ENCODE data around the gene LRRC71. TPM values are rescaled to one million over a fixed set of nuclear protein-coding genes. Genes with fewer than 3 reads are reported as not detected.

The LRRC71 gene
- total and polyA plus RNA-seq, 3 donors from 2014 or later = 17.5 to 49.2 (median 23.1) TPM

DNA sequence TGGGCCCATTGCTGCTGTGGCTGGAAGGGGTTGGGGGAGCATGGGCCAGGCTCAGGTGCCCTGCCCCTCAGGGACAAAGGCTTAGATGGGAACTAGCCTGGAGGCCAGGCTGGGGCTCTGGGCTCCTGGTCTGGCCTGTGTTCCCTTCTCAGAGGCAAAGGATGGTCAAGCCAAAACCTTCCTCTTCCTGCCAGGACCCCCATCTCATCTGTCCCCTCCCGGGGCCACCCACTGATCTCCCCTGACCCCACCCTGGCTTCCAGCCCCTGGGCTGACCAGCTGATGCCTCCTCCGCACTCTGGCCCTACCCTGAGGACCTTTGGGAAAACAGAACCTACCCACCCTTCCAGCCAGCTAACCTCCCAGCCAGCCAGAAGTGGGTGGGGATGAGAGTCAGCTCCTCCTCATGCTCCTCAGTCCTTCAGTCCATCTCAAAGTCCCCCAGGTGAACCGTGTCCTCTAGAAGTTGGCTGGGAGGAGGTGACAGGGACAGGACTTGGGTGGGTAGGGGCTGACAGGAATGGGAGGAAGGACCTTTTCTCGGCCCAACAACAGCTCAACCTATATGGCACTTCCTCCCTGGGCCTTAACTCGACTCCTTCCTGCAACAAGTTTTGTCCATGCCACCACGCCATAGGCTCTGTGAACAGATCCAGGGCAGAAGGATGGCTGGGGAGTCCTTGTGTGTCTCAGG, 19.4 kb upstream of the LRRC71 start:
- Histone ChIP-seq H3K36me3 (ENCODE audit: low read depth, missing control alignments) (no peaks in the 10 kb centered on the region), H3K4me3 (no peak overlapping the region), H3K4me1 (peaks cover 57% of the 10 kb centered on the region), H3K27ac (peak overlapping the region; percentile 7 to 13), H3K27me3 (no peaks in the 10 kb centered on the region), H3K9me3 (no peaks in the 10 kb centered on the region)
- intact Hi-C loops (cut with DNase I; ENCODE audit: low total_unique reads) = no loop called here
- DNase-seq = no peak
- 72 to 82% methylated on average over 6 of the region's 6 CpGs for WGBS, 2 donors
- no peak for TF ChIP-seq POLR2A (IDR thresholded peaks at IDR 0.05)
- no peak for TF ChIP-seq CTCF (IDR thresholded peaks at IDR 0.05)

DNA sequence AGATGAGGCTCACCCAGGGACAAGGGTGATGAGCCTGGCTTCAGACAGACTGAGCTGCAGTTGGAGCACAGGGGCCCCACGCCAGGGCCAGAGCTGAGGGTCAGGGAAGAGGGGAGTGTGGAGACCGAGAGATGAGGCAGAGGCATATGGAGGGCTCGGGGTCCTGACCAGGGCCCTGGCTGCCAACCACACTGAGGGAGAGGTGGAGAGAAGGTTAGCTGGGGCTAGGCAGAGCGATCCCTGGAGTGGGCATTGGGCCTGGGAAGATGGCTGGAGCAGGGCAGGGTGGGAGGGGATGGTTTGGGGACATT, 18.9 kb upstream of the LRRC71 start:
- Histone ChIP-seq H3K4me3 (no peak overlapping the region), H3K27me3 (no peaks in the 10 kb centered on the region), H3K27ac (peak overlapping the region; percentile 7 to 13), H3K36me3 (ENCODE audit: low read depth, missing control alignments) (no peaks in the 10 kb centered on the region), H3K4me1 (peaks cover 57% of the 10 kb centered on the region), H3K9me3 (no peaks in the 10 kb centered on the region)
- intact Hi-C loops (cut with DNase I; ENCODE audit: low total_unique reads) = no loop called here
- TF ChIP-seq POLR2A (IDR thresholded peaks at IDR 0.05) (no peak), CTCF (IDR thresholded peaks at IDR 0.05) (no peak)
- no peak for DNase-seq
- 82 to 84% methylated on average over 4 of the region's 4 CpGs for WGBS, 2 donors

DNA sequence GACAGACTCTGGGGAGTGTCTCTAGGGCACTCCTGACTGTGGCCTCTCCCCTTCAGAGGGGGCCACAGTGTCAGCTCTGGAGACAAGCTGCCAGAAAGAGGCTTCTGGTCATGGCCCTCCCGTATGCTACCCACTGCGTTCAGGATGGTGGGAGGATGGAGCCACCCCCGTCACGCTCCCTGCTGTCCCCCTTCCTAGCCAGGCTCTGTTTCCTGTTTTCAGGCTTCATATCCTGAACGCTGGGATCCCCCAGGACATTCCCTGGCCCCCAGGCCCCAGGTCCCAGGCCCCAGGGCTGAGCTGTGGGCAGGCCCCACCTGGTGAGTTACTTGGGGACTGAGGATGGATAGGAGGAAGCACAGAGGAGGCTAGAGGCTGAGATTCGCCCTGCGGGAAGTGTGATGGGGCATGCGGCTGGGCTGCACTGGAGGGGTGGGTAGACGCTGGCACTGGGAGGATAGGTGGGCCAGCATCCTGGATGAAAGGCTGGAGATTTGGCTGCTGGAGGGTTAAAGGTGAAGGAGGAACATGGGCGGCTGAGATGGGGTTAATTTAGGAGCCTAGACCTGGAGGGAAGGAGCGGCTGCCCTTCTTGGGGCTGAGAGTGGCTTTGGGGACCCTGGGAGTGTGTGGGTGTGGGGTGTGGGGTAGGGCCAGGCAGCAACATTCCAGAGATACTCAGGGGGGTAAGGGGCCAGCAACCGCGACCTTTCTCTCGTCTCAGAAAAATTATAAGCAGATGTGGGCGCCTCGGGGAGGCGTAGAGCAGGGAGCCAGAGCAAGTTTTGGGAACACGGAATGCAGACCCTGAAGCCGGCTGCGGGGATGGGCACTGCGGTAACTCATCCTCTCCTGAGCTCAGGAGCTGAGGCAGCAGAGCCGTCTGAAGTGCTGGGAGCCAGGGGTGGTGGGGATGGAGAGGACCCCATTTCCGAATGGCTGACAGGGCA, 18.2 kb upstream of the LRRC71 start:
- H3K27ac ChIP-seq = peak overlapping the region; percentile 7 to 13
- 60 to 61% methylated on average over 17 to 22 of the region's 23 CpGs for WGBS, 2 donors

DNA sequence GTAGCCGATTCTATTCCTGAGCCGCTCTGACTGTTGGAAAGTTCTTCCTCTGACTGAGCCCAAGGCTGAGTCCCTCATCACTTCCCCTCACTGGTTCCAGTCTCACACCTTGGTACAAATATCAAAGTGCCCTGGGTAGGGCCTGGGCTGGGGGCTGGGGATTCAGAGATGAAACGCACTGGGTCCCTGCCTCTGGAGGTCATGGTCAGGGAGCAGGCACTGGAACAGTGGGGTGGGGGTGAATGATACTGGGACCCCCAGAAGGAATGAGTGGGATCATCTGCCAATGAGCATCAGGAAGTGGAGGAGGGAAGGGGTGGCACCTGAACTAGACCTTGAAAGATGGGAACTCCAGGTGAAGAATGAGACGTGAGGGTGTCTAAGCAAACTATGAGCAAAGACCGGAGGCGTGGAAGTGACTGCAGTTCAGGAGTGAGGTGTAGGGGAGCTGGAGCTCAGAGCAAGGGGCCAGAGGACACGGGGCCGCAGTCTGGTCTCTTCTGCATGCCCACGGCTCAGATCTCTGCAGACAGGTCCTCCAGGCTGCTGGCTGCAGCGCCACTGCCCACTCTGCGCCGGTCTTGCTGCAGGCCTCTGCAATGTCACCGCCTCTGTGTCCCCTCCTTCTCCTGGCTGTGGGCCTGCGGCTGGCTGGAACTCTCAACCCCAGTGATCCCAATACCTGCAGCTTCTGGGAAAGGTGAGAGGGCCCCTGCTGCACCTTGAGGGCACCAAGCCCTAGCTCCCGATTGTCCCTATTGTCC, 16.9 kb upstream of the LRRC71 start:
- Histone ChIP-seq H3K27me3 (no peaks in the 10 kb centered on the region), H3K4me3 (no peak overlapping the region), H3K4me1 (peaks cover 52% of the 10 kb centered on the region), H3K9me3 (no peaks in the 10 kb centered on the region), H3K36me3 (ENCODE audit: low read depth, missing control alignments) (no peaks in the 10 kb centered on the region), H3K27ac (peak overlapping the region in 1 of 2 donors; percentile 45)
- DNase-seq = no peak
- TF ChIP-seq CTCF (IDR thresholded peaks at IDR 0.05) = no peak
- TF ChIP-seq POLR2A (IDR thresholded peaks at IDR 0.05) = no peak
- 50 to 72% methylated on average over 15 of the region's 15 CpGs for WGBS, 2 donors
- intact Hi-C loops (cut with DNase I; ENCODE audit: low total_unique reads) = no loop called here

More for the DNA sequence above, 18.2 kb upstream of the LRRC71 start:
- H3K36me3 ChIP-seq (ENCODE audit: low read depth, missing control alignments) = no peaks in the 10 kb centered on the region
- peaks cover 56% of the 10 kb centered on the region for H3K4me1 ChIP-seq
- intact Hi-C loops (cut with DNase I; ENCODE audit: low total_unique reads) = no loop called here
- DNase-seq = no peak
- no peaks in the 10 kb centered on the region for H3K9me3 ChIP-seq
- no peak overlapping the region for H3K4me3 ChIP-seq
- H3K27me3 ChIP-seq = no peaks in the 10 kb centered on the region
- TF ChIP-seq CTCF (IDR thresholded peaks at IDR 0.05) (no peak), POLR2A (IDR thresholded peaks at IDR 0.05) (no peak)

Data from testis (tissue), 3 donors.